DMS114 treated with DMSO at 0.1 percent for 48 hours (cell line): ENCODE measurements around the gene MAP1B.
"Not testable (repeated sequence)": the region's sequence is repeated elsewhere in the genome, so short reads cannot be mapped to it uniquely, and the experiment has no call there.

ENCODE experiments used
- DNase-seq: peaks from one replicate; lab custom pipeline; 2025; ENCODE audit not compliant: unreplicated experiment; lab: John Stamatoyannopoulos, UW

The MAP1B gene

GRCh38 chr5:72107131-72107900 is at the start of gene MAP1B:
Gene MAP1B, plus strand, starts transcription at chr5:72107475. Its CDS starts 57 bp downstream, at chr5:72107532.
- peak; percentile 61 for DNase-seq

GRCh38 chr5:72057816-72058215 is 49.5 kb upstream of the MAP1B start:
- DNase-seq = no peak

DNA sequence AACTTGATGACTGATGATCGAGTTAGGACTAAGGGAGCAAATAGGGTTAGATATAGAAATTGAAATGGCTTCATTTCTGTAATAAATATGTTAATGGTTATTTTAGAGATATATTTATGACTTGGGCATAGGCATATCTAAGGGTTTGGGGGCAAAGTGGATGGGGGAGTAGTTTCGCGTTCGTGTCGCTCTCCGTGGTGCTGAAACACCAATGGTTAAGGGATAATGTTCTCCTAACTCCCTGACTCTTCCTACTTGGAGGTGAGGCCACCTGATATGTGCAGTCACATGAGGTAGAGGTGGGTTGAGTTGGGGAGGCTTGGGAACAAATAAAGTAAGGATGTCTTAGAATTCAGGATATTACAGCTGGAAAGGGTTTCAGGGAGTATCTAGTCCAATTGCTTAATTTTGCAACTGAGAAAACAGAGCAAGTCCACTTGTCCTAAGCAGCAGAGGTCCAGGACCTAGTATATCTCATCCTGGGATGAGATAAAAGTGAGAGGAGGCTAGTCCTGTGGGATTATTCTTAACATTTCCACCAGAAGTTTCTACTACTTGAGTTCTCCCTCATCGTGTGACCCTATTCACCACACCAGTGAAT is 44.0 kb upstream of the MAP1B start:
- DNase-seq = no peak

DNA sequence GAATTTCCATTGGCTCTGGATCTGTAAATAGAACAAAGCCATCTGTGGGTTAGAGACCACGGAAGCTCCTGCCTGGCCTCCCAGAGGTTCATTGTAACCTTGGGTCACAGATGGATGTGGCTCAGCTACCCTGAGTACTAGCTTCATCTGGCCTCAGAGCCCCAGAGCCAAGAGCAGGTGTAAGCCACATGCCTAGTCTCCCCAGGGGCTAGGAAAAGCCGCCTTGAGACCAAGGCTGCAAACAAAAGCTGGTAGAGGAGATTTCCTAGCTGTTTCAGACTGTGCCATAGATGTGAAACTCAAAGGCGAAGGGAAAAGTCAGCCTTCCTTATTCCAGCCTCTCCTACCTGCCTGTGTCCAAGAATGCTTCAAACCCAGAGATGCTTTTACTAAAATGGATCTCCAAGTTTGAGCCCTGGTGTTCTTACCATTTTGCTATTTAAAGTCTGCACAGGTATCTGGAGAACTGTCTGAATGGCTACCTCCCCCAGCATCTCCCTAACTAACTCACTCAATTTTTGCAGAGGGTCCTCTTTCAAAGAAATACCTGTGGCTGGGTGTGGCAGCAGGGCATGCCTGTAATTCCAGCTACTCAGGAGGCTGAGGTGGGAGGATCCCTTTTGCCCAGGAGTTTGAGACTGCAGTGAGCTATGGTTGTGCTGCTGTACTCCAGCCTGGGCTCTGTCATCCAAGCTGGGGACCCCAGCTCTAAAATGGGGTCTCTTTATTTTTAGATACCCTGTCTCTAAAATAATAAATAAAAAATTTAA is 42.3 kb upstream of the MAP1B start:
- no peak for DNase-seq

GRCh38 chr5:72065751-72066255 is 41.5 kb upstream of the MAP1B start:
- DNase-seq = no peak

GRCh38 chr5:72066705-72067107 is 40.6 kb upstream of the MAP1B start:
- DNase-seq = no peak

- DNase-seq = no peak
These were observed 39.4 kb upstream of the MAP1B start for GRCh38 chr5:72067682-72068470.

DNA sequence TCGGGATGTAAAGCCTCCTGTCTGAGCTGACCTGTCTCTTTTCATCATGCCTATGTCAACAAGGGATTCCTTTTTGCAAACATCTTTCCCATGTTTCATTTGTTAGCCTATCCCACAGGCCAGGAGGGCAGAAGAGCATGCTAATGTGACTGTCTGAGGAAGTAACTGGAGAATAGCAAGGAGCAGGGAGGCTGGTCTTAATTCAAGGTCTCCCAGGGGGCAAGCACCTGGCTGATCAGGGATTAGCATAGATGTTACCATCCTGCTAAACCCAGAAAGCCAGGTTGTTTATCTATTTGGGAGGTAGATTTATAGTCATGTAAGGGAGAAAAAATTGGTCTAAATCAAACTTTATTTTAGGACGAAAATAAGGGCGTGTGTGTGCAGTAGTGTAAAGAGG is 36.7 kb upstream of the MAP1B start:
- DNase-seq = no peak

DNA sequence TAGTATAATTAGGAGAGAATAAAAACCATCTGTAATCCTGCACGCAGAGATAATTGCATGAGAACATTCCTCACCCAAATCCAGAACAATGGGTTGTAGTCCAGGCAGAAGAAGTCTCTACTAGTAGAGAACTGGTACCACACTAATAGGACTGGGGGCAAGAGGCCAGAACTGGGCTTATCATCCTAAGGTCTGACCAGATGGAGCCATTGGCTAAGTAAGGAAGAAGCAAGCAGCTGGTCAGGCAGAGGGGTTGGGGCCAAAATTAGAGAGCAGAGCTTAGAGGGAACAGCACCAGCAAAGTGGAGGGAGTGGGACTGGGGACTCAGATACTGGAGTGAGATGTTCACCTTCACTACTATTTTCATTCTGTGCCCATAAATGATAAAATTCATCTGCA is 35.4 kb upstream of the MAP1B start:
- DNase-seq = no peak

GRCh38 chr5:72074251-72074650 is 33.0 kb upstream of the MAP1B start:
- no peak for DNase-seq

- no peak for DNase-seq
These were observed 31.8 kb upstream of the MAP1B start for GRCh38 chr5:72075461-72075860.

GRCh38 chr5:72076621-72077300 is 30.5 kb upstream of the MAP1B start:
- no peak for DNase-seq

DNA sequence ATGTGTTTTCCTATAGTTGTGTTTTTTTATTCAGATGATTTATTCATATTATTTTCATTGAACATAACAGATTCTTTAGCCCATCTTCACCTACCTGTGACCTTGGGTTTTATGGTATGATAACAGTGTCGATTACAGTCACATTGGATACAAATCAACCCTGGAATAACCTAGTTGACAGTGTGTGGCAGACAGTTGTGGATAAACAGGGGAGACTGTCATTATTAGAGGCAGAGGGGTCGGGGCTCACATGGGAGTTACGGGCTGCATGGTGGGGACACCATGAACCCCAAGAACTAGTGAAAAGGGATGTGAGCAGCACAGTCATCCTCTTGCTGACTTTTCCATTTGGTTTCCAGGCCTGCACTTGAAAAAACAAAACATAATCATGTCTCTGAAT is 29.9 kb upstream of the MAP1B start:
- DNase-seq = no peak

DNA sequence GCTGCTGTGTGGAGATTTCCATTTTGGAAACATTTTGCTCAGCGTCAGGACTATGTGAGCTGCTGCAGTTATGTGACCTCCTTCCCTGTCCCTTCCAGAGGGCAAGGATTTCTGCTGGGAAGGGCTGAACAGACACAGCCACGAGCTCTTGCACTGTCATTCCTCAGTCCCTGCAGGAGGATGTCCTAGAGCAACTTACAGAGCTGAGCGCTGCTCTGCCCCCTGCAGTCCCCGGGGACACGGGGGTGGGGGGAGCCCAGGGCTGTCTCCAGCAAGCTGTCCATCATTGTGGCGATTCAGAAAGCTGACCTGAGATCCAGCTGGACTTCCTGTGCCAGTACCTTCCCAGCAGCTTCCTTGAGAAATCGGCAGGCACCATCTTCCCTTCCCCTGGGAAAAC is 28.0 kb upstream of the MAP1B start:
- no peak for DNase-seq

DNA sequence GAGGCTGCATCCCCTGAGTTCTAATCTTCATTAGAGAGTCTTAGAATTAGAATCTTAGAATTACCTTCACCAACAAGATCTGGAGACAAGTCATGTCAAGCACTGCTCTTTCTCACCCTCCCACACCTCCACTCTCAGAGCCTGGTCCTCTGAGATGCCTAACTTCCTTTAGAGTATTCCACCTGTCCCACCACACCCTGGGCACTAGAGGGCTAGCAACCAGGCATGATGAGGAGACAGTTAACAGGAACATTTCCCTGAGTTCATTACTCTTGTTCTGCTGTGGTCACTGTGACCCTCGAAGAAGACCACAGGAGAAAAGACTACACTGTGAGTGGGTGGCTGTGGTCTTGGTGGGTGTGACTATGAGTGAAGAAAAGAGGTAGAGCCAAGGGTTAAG is 25.2 kb upstream of the MAP1B start:
- no peak for DNase-seq

DNA sequence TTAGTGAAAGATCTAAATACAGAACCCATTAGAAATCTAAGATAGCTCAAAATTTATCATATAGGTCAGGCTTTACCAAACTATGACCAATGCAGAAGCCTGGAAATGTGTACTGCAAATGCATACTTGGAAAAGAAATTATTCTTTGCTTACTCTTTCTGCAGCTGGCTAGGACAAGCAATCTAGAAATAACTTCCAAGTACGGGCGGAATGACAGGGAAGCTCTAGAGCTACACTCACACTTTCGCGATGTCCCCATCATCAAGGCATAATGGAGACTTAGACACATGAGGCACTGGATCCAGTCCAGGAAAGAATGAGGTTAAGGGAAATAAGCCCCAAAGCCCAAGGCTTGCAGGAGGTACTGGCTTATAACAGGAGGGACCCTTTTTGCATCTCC is 22.4 kb upstream of the MAP1B start:
- DNase-seq = no peak

- DNase-seq = no peak
These were observed 22.0 kb upstream of the MAP1B start for GRCh38 chr5:72085319-72085718.

DNA sequence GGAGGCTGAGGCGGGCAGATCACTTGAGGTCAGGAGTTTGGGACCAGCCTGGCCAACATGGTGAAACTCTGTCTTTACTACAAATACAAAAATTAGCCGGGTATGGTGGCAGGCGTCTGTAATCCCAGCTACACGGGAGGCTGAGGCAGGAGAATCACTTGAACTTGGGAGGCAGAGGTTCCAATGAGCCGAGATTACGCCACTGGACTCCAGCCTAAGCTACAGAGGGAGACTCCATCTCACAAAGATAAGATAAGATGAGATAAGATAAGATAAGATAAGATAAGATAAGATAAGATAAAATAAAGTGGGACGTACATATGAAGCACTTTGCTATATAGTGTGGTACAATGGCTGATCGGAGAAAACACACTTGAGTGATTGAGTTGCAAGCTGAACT is 17.6 kb upstream of the MAP1B start:
- not testable (repeated sequence) for DNase-seq

DNA sequence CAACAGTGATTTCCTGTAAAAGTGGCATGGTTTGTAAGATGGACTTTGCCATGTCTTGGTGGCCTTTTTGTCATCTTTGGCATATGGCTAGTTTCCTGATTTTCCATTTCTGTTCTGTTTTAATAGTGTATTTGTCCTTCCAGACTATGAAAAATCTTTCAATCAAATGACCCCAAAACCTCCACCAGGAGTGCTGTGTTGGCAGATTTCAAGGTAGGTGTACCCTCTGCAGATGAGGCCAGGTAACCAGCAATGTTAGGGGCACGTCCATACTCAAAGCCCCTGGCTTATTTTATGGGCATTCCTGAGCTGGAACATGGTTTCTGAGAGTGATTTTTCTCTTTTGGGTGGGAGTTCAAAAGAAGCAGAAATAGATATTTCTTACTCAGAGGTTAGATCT is 15.2 kb upstream of the MAP1B start:
- DNase-seq = no peak

- no peak for DNase-seq
These were observed 14.1 kb upstream of the MAP1B start for GRCh38 chr5:72093217-72093616.

GRCh38 chr5:72093824-72094223 is 13.5 kb upstream of the MAP1B start:
- DNase-seq = no peak
